K562 treated with DMSO at 1 percent for 12 hours (cell line): ENCODE results near the gene AMER1. TPM values are rescaled to one million over a fixed set of nuclear protein-coding genes. Genes with fewer than 3 reads are reported as not detected.

Experiments
- total RNA-seq: library from RNA; unstranded; fragments of 300-600 nt; gene quantifications from 2 replicates; pipeline ENCODE4 v1.2.3, GENCODE V29; 2022; ENCODE audit not compliant: insufficient read depth

AMER1 gene
- total RNA-seq, result 0.11 and 0.70 TPM in 2 replicates

DNA sequence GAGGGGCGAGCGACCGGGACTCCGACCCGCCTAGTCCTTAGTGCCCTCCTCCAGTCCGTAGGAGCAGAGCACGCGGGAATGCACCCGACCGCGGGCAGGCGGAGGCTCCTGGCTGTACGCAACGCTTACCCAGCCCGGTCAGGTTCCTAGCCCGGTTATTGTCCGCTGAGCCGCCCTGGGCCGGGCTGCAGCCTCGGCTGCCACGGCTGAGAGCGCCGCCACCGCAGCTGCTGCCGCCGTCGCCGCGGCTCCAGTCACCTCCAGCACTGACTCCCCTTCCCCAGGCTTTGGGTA, at the start of gene AMER1:
TSS of gene AMER1 (minus strand) at position 268 of the 294 bp plus-strand sequence. CDS start 12,422 bp downstream, outside the sequence.

DNA sequence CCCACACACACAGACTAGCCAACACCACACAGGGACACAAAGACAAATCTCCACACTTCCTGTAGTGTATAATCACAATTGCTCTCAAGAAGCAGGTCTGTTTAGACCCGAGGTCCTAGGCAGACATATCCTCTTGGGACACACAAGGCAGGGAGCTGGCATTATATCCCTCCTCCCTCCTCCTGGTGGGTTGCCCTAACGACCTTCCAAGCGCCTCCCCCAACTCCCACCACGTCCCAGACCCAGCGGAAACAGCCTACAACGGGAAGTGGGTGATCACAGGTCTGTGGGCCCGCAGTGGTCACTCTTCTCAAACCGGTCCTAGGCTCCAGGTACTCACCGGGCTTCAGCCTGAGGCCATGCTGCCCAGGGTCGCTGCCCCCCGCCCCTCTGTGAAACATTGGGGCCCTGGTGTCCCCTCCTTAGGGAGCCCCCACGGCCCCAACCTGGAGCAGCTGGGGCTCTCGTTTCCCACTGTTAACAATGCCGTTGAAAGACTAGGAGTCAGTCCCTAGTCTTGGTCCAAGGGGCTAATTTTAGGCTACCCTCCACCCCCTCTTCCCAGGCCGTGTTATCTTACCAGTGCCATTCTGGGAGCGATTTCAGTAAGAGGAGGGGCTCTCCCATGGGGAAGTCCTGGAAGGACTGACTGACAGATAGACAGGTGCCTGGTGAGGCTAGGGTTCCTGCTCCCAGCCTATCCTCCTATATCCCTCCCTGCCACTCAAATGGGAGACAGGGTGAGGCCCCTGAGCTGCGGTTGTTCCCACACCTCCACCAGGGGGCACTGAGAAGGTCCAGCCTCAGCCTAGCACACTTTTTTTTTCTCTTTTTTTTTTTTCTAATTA, 24.8 kb upstream of the AMER1 start, which contains the start of gene ASB12:
TSS of gene ASB12 (minus strand) at position 485 of the 848 bp plus-strand sequence. CDS start 4,957 bp downstream, outside the sequence.

Other genes starting within 250 kb of the AMER1 start
- gene ASB12, start 24.9 kb upstream of the AMER1 start, total RNA-seq, result 0.78 TPM in 1 of 2 replicates, not detected in the other
- gene MTMR8, start 189.7 kb upstream of the AMER1 start, total RNA-seq, result 2.4 and 4.2 TPM in 2 replicates